ENCODE measurements around the gene TRIO.

Gene TRIO

DNA sequence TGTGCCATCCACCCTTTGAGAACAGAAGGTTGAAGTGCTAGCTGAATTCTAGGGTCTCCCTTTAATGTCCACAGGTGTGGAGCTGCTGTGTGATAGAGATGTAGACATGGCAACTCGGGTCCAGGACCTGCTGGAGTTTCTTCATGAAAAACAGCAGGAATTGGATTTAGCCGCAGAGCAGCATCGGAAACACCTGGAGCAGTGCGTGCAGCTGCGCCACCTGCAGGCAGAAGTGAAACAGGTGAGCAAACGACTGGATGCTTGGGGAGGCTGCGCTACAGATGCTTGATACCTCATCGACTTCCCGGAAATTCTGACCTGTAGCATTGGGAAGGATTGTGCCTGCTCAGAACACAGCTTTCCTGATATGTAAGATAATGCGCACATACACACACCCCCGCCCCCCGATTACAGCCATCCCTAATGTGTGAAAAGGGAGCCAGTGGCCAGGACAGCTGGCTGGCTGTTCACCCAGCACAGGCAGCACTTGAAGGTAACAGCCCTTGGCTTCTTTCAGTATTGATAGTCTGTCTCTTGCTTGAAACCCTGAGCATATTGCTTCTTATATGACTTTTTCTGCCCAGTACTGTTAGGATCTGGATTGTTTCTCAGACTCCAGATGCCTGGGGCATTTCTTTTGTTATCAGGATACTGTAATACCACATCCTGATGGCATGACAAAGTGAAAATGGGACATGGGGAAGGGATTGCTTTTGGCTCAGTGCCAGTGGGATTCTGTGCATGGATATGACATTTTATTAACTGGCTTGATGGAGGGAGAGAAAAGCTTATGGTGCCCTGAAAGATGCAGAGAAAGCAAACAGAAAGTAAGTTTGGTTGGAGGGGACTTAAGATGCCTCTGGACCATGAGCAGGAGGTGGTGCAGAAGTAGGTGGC, 221.7 kb downstream of the TRIO start:
- ChIA-PET POLR2A (no interaction called here), CTCF (interaction anchor here (0.6 to 2.0 kb wide), 9 partner anchors 13 to 388 kb away, joined by 3 to 7 read pairs (median 3); no protein-coding TSS in a partner anchor)
- TF ChIP-seq FOXM1 (IDR thresholded peaks at IDR 0.05; ENCODE audit: borderline replicate concordance) (no peak), FOXK2 (IDR thresholded peaks at IDR 0.05) (no peak), SUZ12 (IDR thresholded peaks at IDR 0.05) (no peak), HDGF (IDR thresholded peaks at IDR 0.05; ENCODE audit: borderline replicate concordance) (no peak), ZNF384 (IDR thresholded peaks at IDR 0.05) (no peak), ARNT (IDR thresholded peaks at IDR 0.05) (no peak), CTBP1 (IDR thresholded peaks at IDR 0.05; ENCODE audit: borderline replicate concordance) (no peak), TARDBP (IDR thresholded peaks at IDR 0.05) (no peak)
- DNase-seq (ENCODE audit: extremely low spot score): peak; percentile 37

DNA sequence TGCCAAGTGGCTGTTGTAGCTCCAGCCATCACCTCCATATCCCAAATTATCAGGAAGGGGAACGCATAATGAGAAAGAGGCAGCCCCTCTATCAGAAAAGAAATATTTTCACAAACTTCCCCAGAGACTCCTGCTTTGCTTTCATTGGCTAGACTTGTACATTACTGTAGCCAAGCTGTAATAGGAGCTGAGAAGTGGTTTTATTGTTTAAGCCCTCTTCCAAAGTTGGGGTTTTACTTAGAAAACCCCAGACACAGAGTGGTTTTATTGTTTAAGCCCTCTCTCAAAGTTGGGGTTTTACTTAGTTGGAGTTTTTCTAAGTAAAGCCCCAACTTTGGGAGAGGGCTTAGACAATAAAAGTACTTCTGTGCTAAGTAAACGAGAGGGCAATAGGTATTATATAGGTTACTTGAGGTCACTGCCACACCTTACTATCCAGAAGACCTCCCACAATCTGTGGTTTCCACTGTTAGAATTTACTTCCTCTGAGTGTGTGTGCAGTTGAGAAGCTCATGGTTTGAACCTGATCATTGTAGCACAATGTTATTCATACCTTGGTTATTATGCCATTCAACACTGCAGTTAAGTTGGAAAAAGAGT, 222.8 kb downstream of the TRIO start:
- no peak for DNase-seq (ENCODE audit: extremely low spot score)
- ChIA-PET POLR2A (no interaction called here), CTCF (no interaction called here)
- TF ChIP-seq FOXK2 (IDR thresholded peaks at IDR 0.05) (no peak), CTBP1 (IDR thresholded peaks at IDR 0.05; ENCODE audit: borderline replicate concordance) (no peak)
- TF ChIP-seq, protein P1, sequence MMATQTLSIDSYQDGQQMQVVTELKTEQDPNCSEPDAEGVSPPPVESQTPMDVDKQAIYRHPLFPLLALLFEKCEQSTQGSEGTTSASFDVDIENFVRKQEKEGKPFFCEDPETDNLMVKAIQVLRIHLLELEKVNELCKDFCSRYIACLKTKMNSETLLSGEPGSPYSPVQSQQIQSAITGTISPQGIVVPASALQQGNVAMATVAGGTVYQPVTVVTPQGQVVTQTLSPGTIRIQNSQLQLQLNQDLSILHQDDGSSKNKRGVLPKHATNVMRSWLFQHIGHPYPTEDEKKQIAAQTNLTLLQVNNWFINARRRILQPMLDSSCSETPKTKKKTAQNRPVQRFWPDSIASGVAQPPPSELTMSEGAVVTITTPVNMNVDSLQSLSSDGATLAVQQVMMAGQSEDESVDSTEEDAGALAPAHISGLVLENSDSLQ (IDR thresholded peaks at IDR 0.05): no peak

DNA sequence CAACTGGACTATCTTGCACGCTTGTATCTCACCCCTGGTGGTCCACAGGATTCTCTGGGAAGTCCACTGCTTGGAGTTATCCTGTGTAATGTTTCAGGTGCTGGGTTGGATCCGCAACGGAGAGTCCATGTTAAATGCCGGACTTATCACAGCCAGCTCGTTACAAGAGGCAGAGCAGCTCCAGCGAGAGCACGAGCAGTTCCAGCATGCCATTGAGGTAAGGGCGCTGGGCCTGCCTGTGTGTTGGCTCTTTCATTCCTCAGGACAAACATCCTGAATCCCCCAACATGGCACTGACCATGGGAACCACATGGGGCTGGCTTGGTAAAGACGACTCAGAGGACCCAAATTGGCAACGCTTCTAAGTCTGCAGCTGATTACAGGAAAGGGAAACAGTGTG, 223.6 kb downstream of the TRIO start:
- DNase-seq (ENCODE audit: extremely low spot score): no peak
- no peak for TF ChIP-seq FOXK2 (IDR thresholded peaks at IDR 0.05)
- no peak for TF ChIP-seq FOXA1 (IDR thresholded peaks at IDR 0.05)
- TF ChIP-seq CTBP1 (IDR thresholded peaks at IDR 0.05; ENCODE audit: borderline replicate concordance): no peak
- no peak for TF ChIP-seq LEF1 (IDR thresholded peaks at IDR 0.05; ENCODE audit: borderline replicate concordance)
- POLR2A ChIA-PET: no interaction called here
- CTCF ChIA-PET: interaction anchor here (0.6 kb wide), 1 partner anchor 216 kb away, joined by 5 read pairs; no protein-coding TSS in a partner anchor

DNA sequence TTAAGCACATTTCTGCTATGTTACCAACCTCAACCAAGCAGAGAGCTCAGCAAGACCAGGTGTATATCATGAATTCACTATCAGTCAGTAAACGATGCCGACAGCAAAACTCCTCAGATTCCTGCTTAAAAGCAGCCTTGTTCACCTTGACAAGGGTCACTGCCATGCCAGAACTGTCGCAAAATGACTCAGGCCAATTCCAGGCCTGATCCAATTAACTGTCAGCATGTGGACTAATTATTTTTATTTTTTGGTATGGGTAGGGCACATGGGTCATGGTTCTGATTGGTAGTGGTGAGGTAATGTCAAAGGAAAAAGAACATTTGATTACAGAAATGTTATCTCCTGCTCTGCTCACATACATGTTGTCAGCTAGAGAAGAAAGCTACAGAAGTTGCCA, 224.2 kb downstream of the TRIO start:
- no peak for TF ChIP-seq TARDBP (IDR thresholded peaks at IDR 0.05)
- no peak for TF ChIP-seq SP1 (IDR thresholded peaks at IDR 0.05)
- no peak for TF ChIP-seq CTBP1 (IDR thresholded peaks at IDR 0.05; ENCODE audit: borderline replicate concordance)
- TF ChIP-seq HDGF (IDR thresholded peaks at IDR 0.05; ENCODE audit: borderline replicate concordance): no peak
- TF ChIP-seq L3MBTL2 (conservative IDR thresholded peaks at IDR 0.05): no peak
- TF ChIP-seq ARNT (IDR thresholded peaks at IDR 0.05): no peak
- TF ChIP-seq ELF4 (IDR thresholded peaks at IDR 0.05): no peak
- no peak for TF ChIP-seq FOXA1 (IDR thresholded peaks at IDR 0.05)
- TF ChIP-seq NFRKB (IDR thresholded peaks at IDR 0.05): no peak
- TF ChIP-seq, protein P1 (IDR thresholded peaks at IDR 0.05): no peak
- TF ChIP-seq FOXM1 (IDR thresholded peaks at IDR 0.05; ENCODE audit: borderline replicate concordance): no peak
- no peak for TF ChIP-seq FOXK2 (IDR thresholded peaks at IDR 0.05)
- no peak for TF ChIP-seq ZNF384 (IDR thresholded peaks at IDR 0.05)
- POLR2A ChIA-PET: no interaction called here
- CTCF ChIA-PET: interaction anchor here (0.6 kb wide), 1 partner anchor 216 kb away, joined by 5 read pairs; no protein-coding TSS in a partner anchor
- no peak for DNase-seq (ENCODE audit: extremely low spot score)

DNA sequence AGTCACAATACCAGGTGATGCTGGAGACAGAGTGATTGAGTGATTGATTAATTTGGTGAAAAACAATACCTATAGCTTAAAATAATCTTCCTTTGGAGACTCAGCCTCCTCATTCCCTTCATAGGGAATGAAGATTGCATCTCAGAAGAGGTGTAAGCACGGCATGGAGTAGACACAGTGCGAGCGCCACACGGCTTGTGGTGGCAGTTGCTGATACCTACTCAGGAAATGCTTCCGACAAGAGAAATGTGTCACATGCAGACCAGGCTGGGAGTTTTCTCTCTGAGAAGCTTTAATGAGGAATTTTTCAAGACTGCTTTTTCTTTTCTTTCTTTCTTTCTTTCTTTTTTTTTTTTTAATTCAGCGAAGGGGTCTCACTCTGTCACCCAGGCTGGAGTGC, 226.6 kb downstream of the TRIO start:
- TF ChIP-seq ZNF384 (IDR thresholded peaks at IDR 0.05) (no peak), SP1 (IDR thresholded peaks at IDR 0.05) (no peak), FOXK2 (IDR thresholded peaks at IDR 0.05) (no peak), TARDBP (IDR thresholded peaks at IDR 0.05) (no peak), CTBP1 (IDR thresholded peaks at IDR 0.05; ENCODE audit: borderline replicate concordance) (no peak), ELF4 (IDR thresholded peaks at IDR 0.05) (no peak), LEF1 (IDR thresholded peaks at IDR 0.05; ENCODE audit: borderline replicate concordance) (no peak), FOXA1 (IDR thresholded peaks at IDR 0.05) (no peak), SUZ12 (IDR thresholded peaks at IDR 0.05) (no peak), BHLHE40 (IDR thresholded peaks at IDR 0.05; ENCODE audit: borderline replicate concordance) (no peak), FOXM1 (IDR thresholded peaks at IDR 0.05; ENCODE audit: borderline replicate concordance) (no peak), ARNT (IDR thresholded peaks at IDR 0.05) (no peak), HDGF (IDR thresholded peaks at IDR 0.05; ENCODE audit: borderline replicate concordance) (no peak), L3MBTL2 (conservative IDR thresholded peaks at IDR 0.05) (no peak)
- TF ChIP-seq, protein P1 (IDR thresholded peaks at IDR 0.05): no peak
- CTCF ChIA-PET: no interaction called here
- DNase-seq (ENCODE audit: extremely low spot score): no peak
- POLR2A ChIA-PET: no interaction called here

DNA sequence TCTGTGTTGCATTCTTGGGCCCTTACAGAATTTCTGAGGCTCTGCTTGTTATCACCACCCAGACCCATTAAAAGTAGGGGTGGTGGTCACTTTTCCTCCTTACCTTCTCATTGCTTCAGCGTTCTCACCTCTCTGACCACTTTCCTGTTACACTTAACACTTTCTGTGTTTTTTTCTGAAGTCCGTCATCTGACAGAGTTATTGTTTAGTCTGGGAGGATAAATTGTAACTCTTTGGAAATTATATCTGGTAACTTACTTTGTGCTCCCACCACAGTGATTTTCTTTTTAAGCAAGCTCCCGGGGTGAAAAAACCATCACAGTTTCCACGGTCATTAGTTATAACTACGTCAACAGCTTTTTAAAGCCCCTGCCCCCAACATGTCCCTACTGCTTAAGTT, 227.2 kb downstream of the TRIO start:
- DNase-seq (ENCODE audit: extremely low spot score): no peak
- ChIA-PET CTCF (no interaction called here), POLR2A (no interaction called here)
- TF ChIP-seq FOXM1 (IDR thresholded peaks at IDR 0.05; ENCODE audit: borderline replicate concordance) (no peak), LEF1 (IDR thresholded peaks at IDR 0.05; ENCODE audit: borderline replicate concordance) (no peak), BHLHE40 (IDR thresholded peaks at IDR 0.05; ENCODE audit: borderline replicate concordance) (no peak), NFRKB (IDR thresholded peaks at IDR 0.05) (no peak), FOXK2 (IDR thresholded peaks at IDR 0.05) (no peak), FOXA1 (IDR thresholded peaks at IDR 0.05) (no peak), SUZ12 (IDR thresholded peaks at IDR 0.05) (no peak), ARNT (IDR thresholded peaks at IDR 0.05) (no peak), SP1 (IDR thresholded peaks at IDR 0.05) (no peak)
